Measurements from ENCODE around the gene SMIM41. TPM values are rescaled to one million over a fixed set of nuclear protein-coding genes. Genes with fewer than 3 reads are reported as not detected.

Gene SMIM41
- total RNA-seq (1 to 10 TPM in 1 of 2 donors, under 1 TPM in 1; 0.47 to 4.5 TPM), polyA plus RNA-seq (ENCODE audit: insufficient read length in 6 of 6) (1 to 10 TPM; 1.2 to 6.9 (median 3.9) TPM)
- long read RNA-seq, donor 1, transcript OR7E47P-205 (3 exons, 1,422 nt): major isoform, 7 of 7 reads
- long read RNA-seq, donor 1, partial matches to known transcripts: 0 of 7 reads
- long read RNA-seq, donor 1, other reads (novel, unspliced or antisense): 0 of 7 reads
- long read RNA-seq, donor 2, transcript OR7E47P-205 (3 exons, 1,422 nt): major isoform, 7 of 12 reads
- long read RNA-seq, donor 2, partial matches to known transcripts: 5 of 12 reads
- long read RNA-seq, donor 2, other reads (novel, unspliced or antisense): 0 of 12 reads
- long read RNA-seq, donor 3, partial matches to known transcripts: 0 of 2 reads
- long read RNA-seq, donor 3, other reads (novel, unspliced or antisense): 0 of 2 reads
- long read RNA-seq, donor 4, partial matches to known transcripts: 0 of 2 reads
- long read RNA-seq, donor 4, other reads (novel, unspliced or antisense): 0 of 2 reads
- long read RNA-seq, donor 5, transcript OR7E47P-205 (3 exons, 1,422 nt): major isoform, 8 of 8 reads
- long read RNA-seq, donor 5, partial matches to known transcripts: 0 of 8 reads
- long read RNA-seq, donor 5, other reads (novel, unspliced or antisense): 0 of 8 reads
- long read RNA-seq, donor 6, partial matches to known transcripts: 0 of 2 reads
- long read RNA-seq, donor 6, other reads (novel, unspliced or antisense): 0 of 2 reads
- long read RNA-seq, donor 7, partial matches to known transcripts: 0 of 1 reads
- long read RNA-seq, donor 7, other reads (novel, unspliced or antisense): 0 of 1 reads
- long read RNA-seq, donor 8, partial matches to known transcripts: 0 of 4 reads
- long read RNA-seq, donor 8, other reads (novel, unspliced or antisense): 0 of 4 reads
- long read RNA-seq, donor 9: 0 reads
- long read RNA-seq, donor 10, transcript OR7E47P-205 (3 exons, 1,422 nt): major isoform, 14 of 19 reads
- long read RNA-seq, donor 10, partial matches to known transcripts: 0 of 19 reads
- long read RNA-seq, donor 10, other reads (novel, unspliced or antisense): 5 of 19 reads
- long read RNA-seq, donor 11: 0 reads
- long read RNA-seq, donor 12, transcript OR7E47P-205 (3 exons, 1,422 nt): major isoform, 5 of 5 reads
- long read RNA-seq, donor 12, partial matches to known transcripts: 0 of 5 reads
- long read RNA-seq, donor 12, other reads (novel, unspliced or antisense): 0 of 5 reads

DNA sequence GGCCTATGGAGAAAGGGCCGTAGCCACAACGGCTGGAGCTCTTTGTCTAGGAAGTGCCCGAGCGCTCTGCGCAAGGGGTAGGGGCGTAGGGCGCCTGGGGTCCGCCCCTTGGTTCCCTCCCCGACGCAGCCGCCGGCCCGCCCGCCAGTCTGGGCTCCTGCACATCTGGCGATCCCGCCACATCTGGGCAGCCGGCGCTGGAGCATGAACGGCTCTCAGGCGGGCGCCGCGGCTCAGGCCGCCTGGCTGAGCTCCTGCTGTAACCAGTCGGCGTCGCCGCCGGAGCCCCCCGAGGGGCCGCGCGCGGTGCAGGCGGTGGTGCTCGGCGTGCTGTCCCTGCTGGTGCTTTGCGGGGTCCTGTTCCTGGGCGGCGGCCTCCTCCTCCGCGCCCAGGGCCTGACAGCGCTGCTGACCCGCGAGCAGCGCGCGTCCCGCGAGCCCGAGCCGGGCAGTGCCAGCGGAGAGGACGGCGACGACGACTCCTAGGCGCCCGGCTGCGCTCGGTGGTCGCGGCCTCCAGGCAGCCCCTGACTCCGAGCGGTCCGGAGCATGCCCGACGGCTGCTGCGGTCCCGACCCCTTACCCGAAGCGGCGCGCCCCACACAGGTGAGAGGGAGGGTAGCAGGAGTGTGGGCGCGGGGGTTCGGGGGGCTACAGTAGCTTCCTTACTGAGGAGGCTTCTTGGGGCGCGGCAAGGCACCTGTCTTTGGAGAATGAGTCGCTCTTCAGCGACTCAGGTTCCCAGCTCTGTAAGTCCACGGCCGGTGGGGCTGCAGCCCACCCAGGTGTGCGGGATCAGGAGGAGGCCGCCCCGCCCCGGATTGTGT is at the start of gene SMIM41:
Gene SMIM41, plus strand, starts transcription at position 129 of the 827 bp plus-strand sequence. Its CDS starts 76 bp downstream, at position 205.
- Histone ChIP-seq H3K4me3 (peak within 1 kb of the TSS; percentile 9 to 28), H3K27ac (peak within 1 kb of the TSS; percentile 1 to 33), H3K27me3 (no peaks in the 10 kb centered on the region), H3K4me1 (peaks cover 29 to 31% of the 10 kb centered on the region in 2 donors), H3K36me3 (peaks cover 0 to 54% of the 10 kb centered on the region in 2 donors), H3K9me3 (no peaks in the 10 kb centered on the region)
- TF ChIP-seq, protein P1, sequence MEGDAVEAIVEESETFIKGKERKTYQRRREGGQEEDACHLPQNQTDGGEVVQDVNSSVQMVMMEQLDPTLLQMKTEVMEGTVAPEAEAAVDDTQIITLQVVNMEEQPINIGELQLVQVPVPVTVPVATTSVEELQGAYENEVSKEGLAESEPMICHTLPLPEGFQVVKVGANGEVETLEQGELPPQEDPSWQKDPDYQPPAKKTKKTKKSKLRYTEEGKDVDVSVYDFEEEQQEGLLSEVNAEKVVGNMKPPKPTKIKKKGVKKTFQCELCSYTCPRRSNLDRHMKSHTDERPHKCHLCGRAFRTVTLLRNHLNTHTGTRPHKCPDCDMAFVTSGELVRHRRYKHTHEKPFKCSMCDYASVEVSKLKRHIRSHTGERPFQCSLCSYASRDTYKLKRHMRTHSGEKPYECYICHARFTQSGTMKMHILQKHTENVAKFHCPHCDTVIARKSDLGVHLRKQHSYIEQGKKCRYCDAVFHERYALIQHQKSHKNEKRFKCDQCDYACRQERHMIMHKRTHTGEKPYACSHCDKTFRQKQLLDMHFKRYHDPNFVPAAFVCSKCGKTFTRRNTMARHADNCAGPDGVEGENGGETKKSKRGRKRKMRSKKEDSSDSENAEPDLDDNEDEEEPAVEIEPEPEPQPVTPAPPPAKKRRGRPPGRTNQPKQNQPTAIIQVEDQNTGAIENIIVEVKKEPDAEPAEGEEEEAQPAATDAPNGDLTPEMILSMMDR (IDR thresholded peaks at IDR 0.05): no peak
- no peak for DNase-seq
- ATAC-seq: no peak
- intact Hi-C loops (cut with DNase I): no loop called here

DNA sequence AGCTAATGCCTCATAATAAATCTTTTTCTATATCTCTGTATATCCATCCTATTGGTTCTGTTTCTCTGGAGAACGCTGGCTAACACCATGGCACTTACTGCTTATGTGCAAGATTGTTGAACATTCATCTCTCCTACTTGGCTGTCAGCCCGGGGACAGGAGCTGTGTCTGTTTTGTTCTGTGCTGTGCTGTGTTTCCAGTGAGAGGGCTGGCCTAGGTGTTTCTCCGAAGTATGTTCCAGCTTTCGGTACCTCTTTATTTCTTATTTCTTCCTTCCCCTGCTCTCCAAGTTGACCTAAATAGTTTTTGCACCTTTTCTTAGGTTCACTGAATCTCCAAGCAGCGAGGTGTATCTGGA is 47.1 kb upstream of the SMIM41 start:
- DNase-seq (peak in 3 of 4 donors; percentile 69 to 89 (median 77)), ATAC-seq (peak; percentile 49)
- H3K4me3 ChIP-seq: peak overlapping the region in 1 of 2 donors; percentile 34
- peak overlapping the region; percentile 75 to 89 for H3K27ac ChIP-seq
- TF ChIP-seq, protein P1 (IDR thresholded peaks at IDR 0.05): no peak
- H3K9me3 ChIP-seq: no peaks in the 10 kb centered on the region
- no peaks in the 10 kb centered on the region for H3K36me3 ChIP-seq
- intact Hi-C loops (cut with DNase I): no loop called here
- H3K4me1 ChIP-seq: peaks cover 18 to 39% of the 10 kb centered on the region in 2 donors
- peaks cover 0 to 23% of the 10 kb centered on the region in 2 donors for H3K27me3 ChIP-seq

DNA sequence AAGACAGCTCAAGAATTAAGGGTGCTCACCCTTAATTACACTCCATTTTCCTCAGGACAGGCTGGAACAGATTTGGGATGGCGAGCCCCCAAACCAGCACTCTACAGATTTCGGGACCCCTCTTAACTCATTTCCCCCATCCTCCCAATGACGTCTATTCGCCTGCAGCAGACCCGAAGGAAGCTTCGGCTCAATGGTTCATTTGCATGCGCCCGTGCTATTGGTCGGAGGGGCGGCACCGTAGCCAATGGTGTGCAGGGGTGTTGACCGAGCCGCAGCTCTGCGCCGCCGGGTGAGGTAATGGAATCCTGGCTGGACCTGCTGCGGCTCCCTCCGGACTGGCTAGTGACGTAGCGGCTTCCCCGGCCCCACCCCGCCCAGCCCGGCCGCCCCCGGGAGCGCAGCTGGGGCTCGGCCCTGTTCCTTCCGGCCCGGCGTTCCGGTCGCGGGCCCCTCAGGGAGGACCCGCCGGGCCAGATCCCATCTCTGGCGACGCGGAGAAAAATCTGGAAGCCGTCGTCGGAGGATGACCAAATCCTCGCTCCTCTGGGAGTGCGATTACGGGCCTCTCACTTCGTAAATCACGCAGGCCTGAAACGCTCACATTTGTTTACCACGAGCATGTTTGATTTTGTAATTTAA is 46.6 kb upstream of the SMIM41 start:
- Histone ChIP-seq H3K4me1 (peaks cover 18 to 44% of the 10 kb centered on the region in 2 donors), H3K36me3 (no peaks in the 10 kb centered on the region), H3K27ac (peak overlapping the region; percentile 75 to 89), H3K4me3 (peak overlapping the region; percentile 2 to 34), H3K27me3 (peaks cover 0 to 27% of the 10 kb centered on the region in 2 donors), H3K9me3 (no peaks in the 10 kb centered on the region)
- TF ChIP-seq, protein P1 (IDR thresholded peaks at IDR 0.05): no peak
- ATAC-seq: peak; percentile 90
- intact Hi-C loops (cut with DNase I): no loop called here
- DNase-seq: peak; percentile 92 to 99 (median 98)

DNA sequence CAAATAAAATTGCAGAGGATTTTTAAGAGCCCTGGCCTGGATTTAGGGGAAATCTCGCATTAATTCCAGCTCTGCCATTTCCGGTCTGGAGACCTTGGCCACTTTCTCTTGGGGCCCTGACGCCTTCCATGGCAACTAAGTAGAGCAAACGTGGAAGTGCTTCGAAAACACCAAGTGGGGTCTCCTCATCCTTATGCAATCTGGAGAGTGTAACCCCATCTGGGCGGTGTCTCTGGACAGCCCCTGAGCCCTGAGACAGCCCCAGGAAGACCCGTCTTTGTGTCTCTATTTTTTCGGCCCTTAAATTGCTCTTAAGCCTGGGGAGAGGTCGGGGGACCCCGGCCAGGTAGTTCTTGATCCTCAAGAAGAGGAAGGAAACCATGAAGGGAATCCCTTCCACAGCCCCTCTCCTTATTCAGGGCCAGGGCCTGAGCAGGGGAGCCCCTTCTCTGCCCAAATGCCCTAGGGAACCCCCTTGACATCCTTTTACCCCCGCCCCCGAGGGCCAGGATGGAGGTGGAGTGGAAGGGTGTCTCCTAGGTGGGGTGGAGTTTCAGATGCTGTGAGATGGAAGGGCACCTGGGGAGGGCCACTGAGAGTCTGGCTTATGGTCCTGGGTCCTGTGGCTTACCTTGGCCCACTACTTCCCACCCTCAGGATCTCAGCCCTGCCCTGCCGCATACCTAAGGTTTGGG is 45.9 kb upstream of the SMIM41 start:
- peak overlapping the region; percentile 2 to 34 for H3K4me3 ChIP-seq
- ATAC-seq (no peak), DNase-seq (peak in 1 of 4 donors; percentile 71)
- TF ChIP-seq, protein P1 (IDR thresholded peaks at IDR 0.05): no peak
- H3K9me3 ChIP-seq: no peaks in the 10 kb centered on the region
- H3K36me3 ChIP-seq: no peaks in the 10 kb centered on the region
- peaks cover 18 to 50% of the 10 kb centered on the region in 2 donors for H3K4me1 ChIP-seq
- H3K27me3 ChIP-seq: peaks cover 0 to 27% of the 10 kb centered on the region in 2 donors
- intact Hi-C loops (cut with DNase I): no loop called here
- H3K27ac ChIP-seq: peak overlapping the region; percentile 75 to 89

Data from left lung (tissue), 14 donors.